H9 (cell line): ENCODE measurements around the gene PDZK1IP1. TPM values are rescaled to one million over a fixed set of nuclear protein-coding genes. Genes with fewer than 3 reads are reported as not detected.

Experiments used
- DNase-seq: peaks from one replicate; pipeline ENCODE4 v3.0.0-alpha.2; 2017
- H2AFZ ChIP-seq: one replicate; pipeline ENCODE4 v1.6.1; 2013; ENCODE audit warnings: mild to moderate bottlenecking, low read length, control low read depth, moderate library complexity
- H2AK5ac ChIP-seq: 2 replicates; pipeline ENCODE4 v1.6.1; 2013; ENCODE audit warnings: low read length, control low read depth, mixed read lengths; ENCODE audit not compliant: insufficient read length
- H2BK120ac ChIP-seq: one replicate; pipeline ENCODE4 v1.6.1; 2013; ENCODE audit warnings: low read depth, mild to moderate bottlenecking, low read length, control low read depth, inconsistent platforms; ENCODE audit not compliant: poor library complexity, severe bottlenecking
- H2BK12ac ChIP-seq: 2 replicates; pipeline ENCODE4 v1.6.1; 2013; ENCODE audit warnings: low read length, control low read depth, mixed read lengths, low read depth; ENCODE audit not compliant: insufficient read length
- H2BK15ac ChIP-seq: 2 replicates; pipeline ENCODE4 v1.6.1; 2013; ENCODE audit warnings: low read depth, low read length, control low read depth
- H2BK20ac ChIP-seq: one replicate; pipeline ENCODE4 v1.6.1; 2013; ENCODE audit warnings: low read depth, mild to moderate bottlenecking, low read length, control low read depth, inconsistent platforms; ENCODE audit not compliant: poor library complexity, severe bottlenecking
- H2BK5ac ChIP-seq: 2 replicates; pipeline ENCODE4 v1.6.1; 2013; ENCODE audit warnings: low read length, control low read depth, mixed read lengths; ENCODE audit not compliant: insufficient read length
- H3K14ac ChIP-seq: 2 replicates; pipeline ENCODE4 v1.6.1; 2013; ENCODE audit warnings: low read length, control low read depth; ENCODE audit not compliant: insufficient read depth
- H3K18ac ChIP-seq: 2 replicates; pipeline ENCODE4 v1.6.1; 2013; ENCODE audit warnings: low read depth, mild to moderate bottlenecking, mixed read lengths, low read length, control low read depth; ENCODE audit not compliant: insufficient read length
- H3K23ac ChIP-seq: 2 replicates; pipeline ENCODE4 v1.6.1; 2013; ENCODE audit warnings: low read length, control low read depth, mixed read lengths, low read depth; ENCODE audit not compliant: insufficient read length
- H3K23me2 ChIP-seq: 2 replicates; pipeline ENCODE4 v1.6.1; 2013; ENCODE audit warnings: low read depth, mild to moderate bottlenecking, mixed read lengths, low read length, control low read depth; ENCODE audit not compliant: insufficient read length, poor library complexity, severe bottlenecking
- H3K27ac ChIP-seq: 2 replicates; pipeline ENCODE4 v1.5.1; 2013; ENCODE audit warnings: low read length, control low read depth, mixed read lengths, low read depth; ENCODE audit not compliant: insufficient read length
- H3K27me3 ChIP-seq: 2 replicates; pipeline ENCODE4 v1.6.1; 2013; ENCODE audit warnings: low read length, control low read depth, inconsistent platforms; ENCODE audit not compliant: insufficient read depth
- H3K4ac ChIP-seq: 2 replicates; pipeline ENCODE4 v1.6.1; 2013; ENCODE audit warnings: low read depth, mild to moderate bottlenecking, control low read depth, inconsistent platforms, low read length, moderate library complexity
- H3K4me1 ChIP-seq: 2 replicates; pipeline ENCODE4 v1.6.1; 2013; ENCODE audit warnings: low read length, control low read depth, inconsistent platforms; ENCODE audit not compliant: insufficient read depth
- H3K4me2 ChIP-seq: 2 replicates; pipeline ENCODE4 v1.6.1; 2013; ENCODE audit warnings: low read length, control low read depth, mixed read lengths; ENCODE audit not compliant: insufficient read length, insufficient read depth
- H3K56ac ChIP-seq: 2 replicates; pipeline ENCODE4 v1.6.1; 2013; ENCODE audit warnings: low read depth, mild to moderate bottlenecking, mixed read lengths, low read length, control low read depth; ENCODE audit not compliant: insufficient read length
- H3K79me1 ChIP-seq: 2 replicates; pipeline ENCODE4 v1.6.1; 2013; ENCODE audit warnings: low read depth, mild to moderate bottlenecking, moderate library complexity, low read length, control low read depth, inconsistent platforms; ENCODE audit not compliant: insufficient read depth, poor library complexity, severe bottlenecking
- H3K79me2 ChIP-seq: 2 replicates; pipeline ENCODE4 v1.6.1; 2013; ENCODE audit warnings: low read length, control low read depth, inconsistent platforms; ENCODE audit not compliant: insufficient read depth
- H3K9ac ChIP-seq: 2 replicates; pipeline ENCODE4 v1.6.1; 2013; ENCODE audit warnings: low read length, control low read depth, mixed read lengths; ENCODE audit not compliant: insufficient read length; ENCODE audit errors: extremely low read depth
- H3K9me3 ChIP-seq: one replicate; pipeline ENCODE4 v1.6.1; 2013; ENCODE audit warnings: low read depth, low read length, inconsistent platforms; ENCODE audit not compliant: control insufficient read depth
- H3T11ph ChIP-seq: one replicate; pipeline ENCODE4 v1.6.1; 2013; ENCODE audit warnings: mild to moderate bottlenecking, low read length, control low read depth, inconsistent platforms
- H4K20me1 ChIP-seq: one replicate; pipeline ENCODE4 v1.6.1; 2013; ENCODE audit not compliant: control insufficient read depth, insufficient read length, insufficient read depth
- H4K5ac ChIP-seq: 2 replicates; pipeline ENCODE4 v1.6.1; 2013; ENCODE audit warnings: low read depth, mild to moderate bottlenecking, mixed read lengths, low read length, control low read depth; ENCODE audit not compliant: insufficient read length
- H4K8ac ChIP-seq: replicated peaks from 2 replicates; pipeline ENCODE4 v1.6.1; 2013; ENCODE audit warnings: low read length, control low read depth, mixed read lengths, low read depth; ENCODE audit not compliant: insufficient read length
- H4K91ac ChIP-seq: 2 replicates; pipeline ENCODE4 v1.6.1; 2013; ENCODE audit warnings: low read depth, mild to moderate bottlenecking, moderate library complexity, mixed read lengths, low read length, control low read depth; ENCODE audit not compliant: insufficient read length
- H3K27ac Mint-ChIP-seq, 3 experiments: 2 replicates in 2 of 3; 3 replicates in 1 of 3; pipeline ENCODE4 v1.8.0; 2020 to 2021; ENCODE audit warnings: mixed read lengths in 3 of 3, mild to moderate bottlenecking in 1 of 3, moderate library complexity in 1 of 3
- H3K27me3 Mint-ChIP-seq: 2 replicates; pipeline ENCODE4 v1.8.0; 2021; ENCODE audit warnings: low read depth, mild to moderate bottlenecking, moderate library complexity, mixed read lengths
- H3K36me3 Mint-ChIP-seq, 3 experiments: 2 replicates in 2 of 3; 3 replicates in 1 of 3; pipeline ENCODE4 v1.8.0; 2020 to 2021; ENCODE audit warnings: low read depth in 3 of 3, mixed read lengths in 3 of 3; ENCODE audit not compliant: insufficient read depth in 1 of 3
- H3K4me1 Mint-ChIP-seq, 2 experiments: 2 replicates each; pipeline ENCODE4 v1.8.0; 2020; ENCODE audit warnings: mixed read lengths in 2 of 2
- H3K4me3 Mint-ChIP-seq, 2 experiments: 2 replicates in 1 of 2; 3 replicates in 1 of 2; pipeline ENCODE4 v1.8.0; 2020 to 2021; ENCODE audit warnings: mild to moderate bottlenecking in 2 of 2, mixed read lengths in 2 of 2, moderate library complexity in 1 of 2
- H3K9me3 Mint-ChIP-seq, 2 experiments: 2 replicates in 1 of 2; 3 replicates in 1 of 2; pipeline ENCODE4 v1.8.0; 2020; ENCODE audit warnings: mild to moderate bottlenecking in 2 of 2, mixed read lengths in 2 of 2, moderate library complexity in 1 of 2
- CTCF ChIP-seq: fragments of 200-600 bp; sonication (generic); conservative IDR thresholded peaks from 3 replicates; pipeline ENCODE4 v1.8.0; 2021; ENCODE audit warnings: antibody characterized with exemption, mild to moderate bottlenecking
- WGBS: extraction: QIAGEN DNeasy Blood & Tissue Kit; methylation state at CpG from one replicate; pipeline ENCODE4 v1.1.7; 2013; ENCODE audit warnings: missing lambda C conversion rate, low lambda C conversion rate, mixed read lengths; ENCODE audit not compliant: insufficient read length; ENCODE audit errors: extremely low coverage; 5-methylcytosine and 5-hydroxymethylcytosine counted together
- total RNA-seq: library from RNA; stranded (reverse); gene quantifications from 2 replicates; pipeline ENCODE4 v1.2.1, GENCODE V29; 2021

Gene PDZK1IP1
- total RNA-seq, 1 experiment from 2014 or later: not detected

DNA sequence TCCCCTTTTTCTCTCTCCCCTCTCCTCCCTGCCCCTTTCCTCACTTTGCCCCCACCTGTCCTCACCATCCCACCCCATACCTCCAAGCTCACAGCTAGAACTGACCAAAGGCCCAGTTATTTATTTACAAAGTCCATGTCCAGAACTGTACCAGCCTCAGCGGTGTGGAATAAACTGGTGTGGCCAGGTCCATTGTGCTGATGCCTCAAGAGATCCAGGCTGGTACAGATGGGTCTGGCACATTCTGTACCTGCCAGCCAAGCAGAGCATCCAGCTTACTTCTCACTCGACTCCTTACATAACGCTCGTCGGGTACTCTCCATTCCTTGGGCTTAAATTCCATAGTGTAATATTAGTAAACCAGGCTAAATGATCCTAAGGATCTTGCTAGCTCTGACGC, 11.8 kb downstream of the PDZK1IP1 start:
- H3K9ac ChIP-seq: no peak overlapping the region
- H2BK120ac ChIP-seq: no peak overlapping the region
- no peak overlapping the region for H2BK12ac ChIP-seq
- no peak overlapping the region for H3K27ac ChIP-seq
- no peak overlapping the region for H2BK15ac ChIP-seq
- H3K4me1 ChIP-seq: peaks cover 2% of the 10 kb centered on the region; the same call in 1 of the 2 replicates
- H3K79me1 ChIP-seq: no peaks in the 10 kb centered on the region
- no peak overlapping the region for H4K91ac ChIP-seq
- no peak overlapping the region for H3T11ph ChIP-seq
- no peaks in the 10 kb centered on the region for H3K79me2 ChIP-seq
- no CpG with 5 or more reads among the region's 6 CpGs for WGBS
- no peak overlapping the region for H3K23ac ChIP-seq
- no peak for DNase-seq
- no peak overlapping the region for H2AK5ac ChIP-seq
- no peak for TF ChIP-seq CTCF
- H3K14ac ChIP-seq: no peak overlapping the region
- H3K4me2 ChIP-seq: no peak overlapping the region
- no peak overlapping the region for H3K18ac ChIP-seq
- Mint-ChIP-seq H3K27me3 (peaks cover 47% of the 10 kb centered on the region), H3K4me1 (peaks cover 20% of the 10 kb centered on the region in 2 experiments), H3K27ac (no peak overlapping the region), H3K9me3 (no peaks in the 10 kb centered on the region), H3K4me3 (no peak overlapping the region), H3K36me3 (no peaks in the 10 kb centered on the region)
- H3K23me2 ChIP-seq: peaks cover 8% of the 10 kb centered on the region
- H2BK5ac ChIP-seq: no peak overlapping the region
- no peak overlapping the region for H2AFZ ChIP-seq
- no peak overlapping the region for H4K8ac ChIP-seq
- H3K4ac ChIP-seq: no peak overlapping the region
- H4K5ac ChIP-seq: no peak overlapping the region
- peaks cover 4% of the 10 kb centered on the region; the same call in 1 of the 2 replicates for H3K27me3 ChIP-seq
- H3K56ac ChIP-seq: no peak overlapping the region
- H2BK20ac ChIP-seq: no peak overlapping the region
- H4K20me1 ChIP-seq: no peaks in the 10 kb centered on the region
- no peaks in the 10 kb centered on the region for H3K9me3 ChIP-seq
